ENCODE results near the gene RPUSD1.

DNA sequence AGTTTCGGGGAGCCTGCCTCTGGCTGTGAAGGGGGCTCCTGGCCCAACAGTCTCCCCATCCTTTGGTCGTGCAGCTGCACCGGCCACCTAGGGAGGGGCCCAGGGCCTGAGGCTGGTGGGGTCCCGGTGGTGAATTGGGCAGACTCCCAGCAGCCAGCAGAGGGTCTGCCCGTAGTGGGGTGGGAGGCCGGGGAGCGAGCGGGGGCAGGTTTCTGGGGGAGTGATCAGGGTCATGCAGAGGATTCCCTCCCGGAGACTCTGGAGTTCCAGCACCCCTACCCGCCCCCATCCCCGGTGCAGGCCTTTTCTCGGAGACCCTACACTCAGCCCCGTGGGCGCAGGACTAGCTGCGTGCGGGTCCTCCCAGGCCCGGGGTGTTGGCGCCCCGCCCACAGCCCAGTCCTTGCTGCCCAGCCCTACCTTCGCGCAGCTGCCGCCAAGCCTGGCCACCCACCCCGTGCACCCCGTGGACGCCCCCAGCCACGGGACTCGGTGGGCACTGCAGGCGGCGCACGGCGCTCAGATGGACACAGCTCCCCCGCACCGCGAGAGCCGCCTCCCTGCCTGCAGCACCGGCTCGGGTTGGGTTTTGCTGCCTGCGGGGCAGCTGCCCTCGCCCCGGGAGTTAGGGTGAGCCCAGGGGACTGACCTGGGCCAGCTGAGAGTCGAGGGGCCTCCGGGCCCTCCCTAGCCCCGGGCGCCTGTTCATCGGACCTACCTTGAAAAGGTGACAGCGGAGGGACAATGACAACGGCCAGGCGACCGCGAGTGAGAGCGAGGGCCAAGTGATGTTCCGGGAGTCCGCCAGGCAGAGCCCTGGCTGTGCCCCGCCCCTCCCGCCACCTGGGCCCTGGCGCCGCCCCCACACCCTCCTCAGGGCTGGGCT lies 12.0 kb upstream of the RPUSD1 start, which contains the start of gene GNG13:
- TF ChIP-seq, protein P1, sequence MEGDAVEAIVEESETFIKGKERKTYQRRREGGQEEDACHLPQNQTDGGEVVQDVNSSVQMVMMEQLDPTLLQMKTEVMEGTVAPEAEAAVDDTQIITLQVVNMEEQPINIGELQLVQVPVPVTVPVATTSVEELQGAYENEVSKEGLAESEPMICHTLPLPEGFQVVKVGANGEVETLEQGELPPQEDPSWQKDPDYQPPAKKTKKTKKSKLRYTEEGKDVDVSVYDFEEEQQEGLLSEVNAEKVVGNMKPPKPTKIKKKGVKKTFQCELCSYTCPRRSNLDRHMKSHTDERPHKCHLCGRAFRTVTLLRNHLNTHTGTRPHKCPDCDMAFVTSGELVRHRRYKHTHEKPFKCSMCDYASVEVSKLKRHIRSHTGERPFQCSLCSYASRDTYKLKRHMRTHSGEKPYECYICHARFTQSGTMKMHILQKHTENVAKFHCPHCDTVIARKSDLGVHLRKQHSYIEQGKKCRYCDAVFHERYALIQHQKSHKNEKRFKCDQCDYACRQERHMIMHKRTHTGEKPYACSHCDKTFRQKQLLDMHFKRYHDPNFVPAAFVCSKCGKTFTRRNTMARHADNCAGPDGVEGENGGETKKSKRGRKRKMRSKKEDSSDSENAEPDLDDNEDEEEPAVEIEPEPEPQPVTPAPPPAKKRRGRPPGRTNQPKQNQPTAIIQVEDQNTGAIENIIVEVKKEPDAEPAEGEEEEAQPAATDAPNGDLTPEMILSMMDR (IDR thresholded peaks at IDR 0.05): no peak
- TF ChIP-seq POLR2A (IDR thresholded peaks at IDR 0.05): no peak
